ENCODE measurements around the gene APOL4. TPM values are rescaled to one million over a fixed set of nuclear protein-coding genes. Genes with fewer than 3 reads are reported as not detected.

The APOL4 gene
- total RNA-seq, 4 donors from 2014 or later: 0.31 to 113 (median 44.3) TPM

GRCh38 chr22:36197514-36198146, 4.0 kb downstream of the APOL4 start:
- DNase-seq (ENCODE audit: low spot score) (no peak), ATAC-seq (ENCODE audit: low FRiP score) (no peak)
- no peak for TF ChIP-seq CTCF (IDR thresholded peaks at IDR 0.05)

- TF ChIP-seq CTCF (IDR thresholded peaks at IDR 0.05): no peak
- ATAC-seq (ENCODE audit: low FRiP score) (no peak), DNase-seq (ENCODE audit: low spot score) (no peak)
Observed at GRCh38 chr22:36197065-36197440, 4.6 kb downstream of the APOL4 start.

GRCh38 chr22:36196254-36197064, 5.2 kb downstream of the APOL4 start:
- ATAC-seq (ENCODE audit: low FRiP score) (no peak), DNase-seq (ENCODE audit: low spot score) (no peak)
- no peak for TF ChIP-seq CTCF (IDR thresholded peaks at IDR 0.05)

- ATAC-seq (ENCODE audit: low FRiP score) (peak; percentile 73), DNase-seq (ENCODE audit: low spot score) (no peak)
- no peak for TF ChIP-seq CTCF (IDR thresholded peaks at IDR 0.05)
Observed at GRCh38 chr22:36194971-36195370, 6.6 kb downstream of the APOL4 start.

GRCh38 chr22:36194385-36194784, 7.2 kb downstream of the APOL4 start:
- ATAC-seq (ENCODE audit: low FRiP score) (no peak), DNase-seq (ENCODE audit: low spot score) (no peak)
- no peak for TF ChIP-seq CTCF (IDR thresholded peaks at IDR 0.05)

GRCh38 chr22:36193577-36193976, 8.0 kb downstream of the APOL4 start:
- ATAC-seq (ENCODE audit: low FRiP score): no peak
- TF ChIP-seq CTCF (IDR thresholded peaks at IDR 0.05): no peak
- DNase-seq (ENCODE audit: low spot score): no peak

- no peak for ATAC-seq (ENCODE audit: low FRiP score)
Observed at GRCh38 chr22:36193171-36193570, 8.4 kb downstream of the APOL4 start.

More at GRCh38 chr22:36193171-36193570, 8.4 kb downstream of the APOL4 start:
- DNase-seq (ENCODE audit: low spot score): no peak
- no peak for TF ChIP-seq CTCF (IDR thresholded peaks at IDR 0.05)

All from omental fat pad (tissue), 4 donors.